SU-DHL-6 (cell line): ENCODE data around the gene THRA.

Source experiments
- H2AFZ ChIP-seq: fragments of 200-600 bp; sonication (generic); 2 replicates; pipeline ENCODE4 v1.6.1; 2014; ENCODE audit warnings: low read depth, mild to moderate bottlenecking, moderate library complexity, mixed read lengths, antibody characterized with exemption, low read length; ENCODE audit not compliant: severe bottlenecking
- H3F3A ChIP-seq: fragments of 200-600 bp; shearing (Covaris generic); 2 replicates; pipeline ENCODE4 v1.6.0; 2016; ENCODE audit warnings: antibody characterized with exemption, mild to moderate bottlenecking; ENCODE audit not compliant: insufficient read depth
- H3K27ac ChIP-seq: fragments of 200-600 bp; sonication (generic); 2 replicates; pipeline ENCODE4 v1.5.1; 2016; ENCODE audit warnings: low read depth, mild to moderate bottlenecking, low read length, moderate library complexity, mixed read lengths
- H3K27me3 ChIP-seq: fragments of 200-600 bp; sonication (generic), shearing (Covaris generic); 2 replicates; pipeline ENCODE4 v1.6.0; 2014; ENCODE audit warnings: mild to moderate bottlenecking, low read length
- H3K36me3 ChIP-seq: fragments of 200-600 bp; sonication (generic); 2 replicates; pipeline ENCODE4 v1.6.1; 2014; ENCODE audit warnings: mild to moderate bottlenecking, low read length, mixed read lengths
- H3K4me2 ChIP-seq: fragments of 300-600, 200-600 bp; shearing (Covaris generic), sonication (generic); 2 replicates; pipeline ENCODE4 v1.6.0; 2014; ENCODE audit warnings: low read length, low read depth, mild to moderate bottlenecking; ENCODE audit not compliant: poor library complexity, severe bottlenecking
- H3K4me3 ChIP-seq: fragments of 200-600 bp; sonication (generic); 2 replicates; pipeline ENCODE4 v1.5.1; 2014; ENCODE audit warnings: antibody characterized with exemption, low read length, mild to moderate bottlenecking, mixed read lengths; ENCODE audit not compliant: insufficient read depth, poor library complexity, severe bottlenecking
- H3K79me2 ChIP-seq: fragments of 200-600 bp; sonication (generic); 2 replicates; pipeline ENCODE4 v1.6.1; 2014; ENCODE audit warnings: mild to moderate bottlenecking, low read length, moderate library complexity; ENCODE audit not compliant: insufficient read depth
- H3K9ac ChIP-seq: fragments of 200-600 bp; sonication (generic); 2 replicates; pipeline ENCODE4 v1.7.0; 2014; ENCODE audit warnings: mild to moderate bottlenecking, low read length
- H3K9me2 ChIP-seq: fragments of 200-600 bp; sonication (generic); replicated peaks from 2 replicates; pipeline ENCODE4 v1.6.1; 2014; ENCODE audit warnings: low read length; ENCODE audit not compliant: insufficient read depth
- H3K9me3 ChIP-seq: fragments of 200-600 bp; sonication (generic); 2 replicates; pipeline ENCODE4 v1.6.1; 2014; ENCODE audit warnings: low read length, mixed read lengths; ENCODE audit not compliant: insufficient read depth
- H4K20me1 ChIP-seq: fragments of 200-600 bp; sonication (generic); 2 replicates; pipeline ENCODE4 v1.6.1; 2014; ENCODE audit warnings: low read depth, mild to moderate bottlenecking, antibody characterized with exemption, low read length, moderate library complexity, mixed read lengths
- EZH2phosphoT487 ChIP-seq: fragments of 200-600 bp; sonication (generic), shearing (Covaris generic); conservative IDR thresholded peaks from 2 replicates; pipeline ENCODE4 v1.6.1; 2018; ENCODE audit warnings: mild to moderate bottlenecking, antibody characterized with exemption, low read length, moderate library complexity, mixed read lengths
- TF ChIP-seq, protein P1 (sequence below): fragments of 200-600 bp; sonication (generic); IDR thresholded peaks from one replicate; pipeline ENCODE4 v1.5.1; 2017; ENCODE audit warnings: antibody characterized with exemption, mild to moderate bottlenecking, low read length, moderate library complexity; ENCODE audit not compliant: insufficient read depth, poor library complexity, severe bottlenecking

THRA gene

DNA sequence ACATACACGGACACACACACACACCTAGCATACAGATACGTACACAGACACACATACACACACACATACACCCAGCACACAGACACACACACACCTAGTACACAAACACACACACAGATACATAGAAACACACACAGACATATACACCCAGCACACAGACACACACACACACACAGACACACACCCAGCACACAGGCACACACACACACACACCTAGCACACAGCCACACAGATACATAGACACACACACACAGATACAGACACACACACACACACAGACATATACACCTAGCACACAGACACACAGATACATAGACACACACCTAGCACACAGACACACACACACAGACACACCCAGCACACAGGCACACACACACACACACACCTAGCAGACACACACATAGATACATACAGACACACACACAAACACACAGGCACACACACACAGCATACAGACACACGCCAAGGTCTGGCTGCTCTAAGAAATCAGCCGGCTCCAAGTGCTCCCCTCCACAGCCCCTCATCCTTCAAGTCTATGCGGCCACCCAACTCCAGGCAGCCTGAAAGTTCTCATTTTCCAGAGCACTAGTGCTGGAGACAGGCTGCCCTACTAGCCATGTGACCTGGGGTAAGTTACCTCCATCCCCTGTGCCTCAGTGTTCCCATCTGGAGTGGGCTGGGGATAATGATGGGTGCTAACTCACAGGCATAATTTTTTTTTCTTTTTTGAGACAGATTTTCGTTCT is 24.5 kb downstream of the THRA start:
- H3F3A ChIP-seq = no peaks in the 10 kb centered on the region
- TF ChIP-seq, protein P1, sequence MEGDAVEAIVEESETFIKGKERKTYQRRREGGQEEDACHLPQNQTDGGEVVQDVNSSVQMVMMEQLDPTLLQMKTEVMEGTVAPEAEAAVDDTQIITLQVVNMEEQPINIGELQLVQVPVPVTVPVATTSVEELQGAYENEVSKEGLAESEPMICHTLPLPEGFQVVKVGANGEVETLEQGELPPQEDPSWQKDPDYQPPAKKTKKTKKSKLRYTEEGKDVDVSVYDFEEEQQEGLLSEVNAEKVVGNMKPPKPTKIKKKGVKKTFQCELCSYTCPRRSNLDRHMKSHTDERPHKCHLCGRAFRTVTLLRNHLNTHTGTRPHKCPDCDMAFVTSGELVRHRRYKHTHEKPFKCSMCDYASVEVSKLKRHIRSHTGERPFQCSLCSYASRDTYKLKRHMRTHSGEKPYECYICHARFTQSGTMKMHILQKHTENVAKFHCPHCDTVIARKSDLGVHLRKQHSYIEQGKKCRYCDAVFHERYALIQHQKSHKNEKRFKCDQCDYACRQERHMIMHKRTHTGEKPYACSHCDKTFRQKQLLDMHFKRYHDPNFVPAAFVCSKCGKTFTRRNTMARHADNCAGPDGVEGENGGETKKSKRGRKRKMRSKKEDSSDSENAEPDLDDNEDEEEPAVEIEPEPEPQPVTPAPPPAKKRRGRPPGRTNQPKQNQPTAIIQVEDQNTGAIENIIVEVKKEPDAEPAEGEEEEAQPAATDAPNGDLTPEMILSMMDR = no peak
- no peak for TF ChIP-seq EZH2phosphoT487
- H3K27me3 ChIP-seq = no peaks in the 10 kb centered on the region
- H2AFZ ChIP-seq = no peak overlapping the region
- H3K27ac ChIP-seq = no peak overlapping the region
- H3K9ac ChIP-seq = no peak overlapping the region
- H4K20me1 ChIP-seq = no peaks in the 10 kb centered on the region
- H3K4me2 ChIP-seq = no peak overlapping the region
- H3K9me2 ChIP-seq = no peaks in the 10 kb centered on the region
- no peaks in the 10 kb centered on the region for H3K36me3 ChIP-seq
- H3K9me3 ChIP-seq = no peaks in the 10 kb centered on the region
- no peaks in the 10 kb centered on the region for H3K79me2 ChIP-seq
- no peak overlapping the region for H3K4me3 ChIP-seq

DNA sequence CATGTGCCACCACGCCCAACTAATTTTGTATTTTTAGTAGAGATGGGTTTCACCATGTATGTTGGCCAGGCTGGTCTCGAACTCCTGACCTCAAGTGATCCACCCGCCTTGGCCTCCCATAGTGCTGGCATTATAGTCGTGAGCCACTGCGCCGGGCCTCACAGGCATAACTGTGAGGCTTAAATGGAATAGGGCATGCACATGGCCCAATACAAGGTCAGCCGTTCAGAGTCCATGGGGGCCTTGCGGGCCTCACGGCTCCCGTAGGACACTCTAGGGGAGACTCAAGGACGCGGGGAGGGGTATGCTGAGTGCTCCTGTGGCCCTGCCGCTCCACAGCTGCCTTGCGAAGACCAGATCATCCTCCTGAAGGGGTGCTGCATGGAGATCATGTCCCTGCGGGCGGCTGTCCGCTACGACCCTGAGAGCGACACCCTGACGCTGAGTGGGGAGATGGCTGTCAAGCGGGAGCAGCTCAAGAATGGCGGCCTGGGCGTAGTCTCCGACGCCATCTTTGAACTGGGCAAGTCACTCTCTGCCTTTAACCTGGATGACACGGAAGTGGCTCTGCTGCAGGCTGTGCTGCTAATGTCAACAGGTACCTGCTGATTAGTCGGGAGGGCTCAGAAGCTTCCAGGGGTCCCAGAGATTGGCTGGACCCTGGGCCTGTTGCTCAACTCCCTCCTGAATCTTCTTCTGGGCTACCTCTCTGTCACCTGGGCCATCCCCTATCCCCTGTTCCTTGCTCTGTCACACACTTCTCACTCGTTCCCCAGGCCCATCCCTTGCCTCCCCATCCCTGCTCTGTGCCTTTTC is 25.3 kb downstream of the THRA start:
- Histone ChIP-seq H2AFZ (no peak overlapping the region), H3K27ac (no peak overlapping the region), H3K9me2 (no peaks in the 10 kb centered on the region), H3K36me3 (no peaks in the 10 kb centered on the region), H3K4me3 (no peak overlapping the region), H3F3A (no peaks in the 10 kb centered on the region), H4K20me1 (no peaks in the 10 kb centered on the region), H3K9ac (no peak overlapping the region), H3K9me3 (no peaks in the 10 kb centered on the region), H3K27me3 (no peaks in the 10 kb centered on the region), H3K4me2 (no peak overlapping the region), H3K79me2 (no peaks in the 10 kb centered on the region)
- TF ChIP-seq, protein P1 = no peak
- TF ChIP-seq EZH2phosphoT487 = no peak

DNA sequence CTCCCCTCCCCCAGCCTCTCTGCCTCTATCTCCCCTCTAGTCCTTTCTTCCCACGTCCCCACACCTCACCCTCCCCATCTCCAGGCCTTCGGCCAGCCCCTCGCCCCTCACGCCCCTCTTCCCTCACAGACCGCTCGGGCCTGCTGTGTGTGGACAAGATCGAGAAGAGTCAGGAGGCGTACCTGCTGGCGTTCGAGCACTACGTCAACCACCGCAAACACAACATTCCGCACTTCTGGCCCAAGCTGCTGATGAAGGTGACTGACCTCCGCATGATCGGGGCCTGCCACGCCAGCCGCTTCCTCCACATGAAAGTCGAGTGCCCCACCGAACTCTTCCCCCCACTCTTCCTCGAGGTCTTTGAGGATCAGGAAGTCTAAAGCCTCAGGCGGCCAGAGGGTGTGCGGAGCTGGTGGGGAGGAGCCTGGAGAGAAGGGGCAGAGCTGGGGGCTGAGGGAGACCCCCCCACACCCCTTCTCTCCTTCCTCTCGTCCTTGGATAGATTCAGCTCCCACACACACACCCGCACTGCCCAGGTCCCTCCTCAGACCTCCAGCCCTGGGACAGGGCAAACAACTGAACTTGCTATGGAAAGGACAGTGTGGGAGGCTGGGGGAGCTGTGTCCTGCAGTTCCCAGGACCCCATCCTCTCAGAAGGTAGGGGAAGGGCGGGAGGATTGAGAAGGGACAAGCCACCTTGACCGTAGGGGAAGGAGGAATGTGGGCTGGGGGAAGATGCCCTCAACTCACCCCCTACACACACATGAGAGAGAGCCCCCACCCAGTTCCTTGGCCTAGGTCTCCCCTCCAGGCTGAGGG is 26.5 kb downstream of the THRA start:
- Histone ChIP-seq H3K9me2 (no peaks in the 10 kb centered on the region), H3K4me3 (no peak overlapping the region), H3K4me2 (no peak overlapping the region), H3K27ac (no peak overlapping the region), H3F3A (no peaks in the 10 kb centered on the region), H3K9me3 (no peaks in the 10 kb centered on the region), H3K36me3 (no peaks in the 10 kb centered on the region), H2AFZ (no peak overlapping the region), H3K9ac (no peak overlapping the region), H3K79me2 (no peaks in the 10 kb centered on the region), H3K27me3 (no peaks in the 10 kb centered on the region), H4K20me1 (no peaks in the 10 kb centered on the region)
- no peak for TF ChIP-seq EZH2phosphoT487
- TF ChIP-seq, protein P1 = no peak
